SU-DHL-6 (cell line): ENCODE measurements around the gene UBASH3A.

Source experiments
- H2AFZ ChIP-seq: fragments of 200-600 bp; sonication (generic); 2 replicates; pipeline ENCODE4 v1.6.1; 2014; ENCODE audit warnings: low read depth, mild to moderate bottlenecking, moderate library complexity, mixed read lengths, antibody characterized with exemption, low read length; ENCODE audit not compliant: severe bottlenecking
- H3F3A ChIP-seq: fragments of 200-600 bp; shearing (Covaris generic); 2 replicates; pipeline ENCODE4 v1.6.0; 2016; ENCODE audit warnings: antibody characterized with exemption, mild to moderate bottlenecking; ENCODE audit not compliant: insufficient read depth
- H3K27ac ChIP-seq: fragments of 200-600 bp; sonication (generic); 2 replicates; pipeline ENCODE4 v1.5.1; 2016; ENCODE audit warnings: low read depth, mild to moderate bottlenecking, low read length, moderate library complexity, mixed read lengths
- H3K27me3 ChIP-seq: fragments of 200-600 bp; sonication (generic), shearing (Covaris generic); 2 replicates; pipeline ENCODE4 v1.6.0; 2014; ENCODE audit warnings: mild to moderate bottlenecking, low read length
- H3K36me3 ChIP-seq: fragments of 200-600 bp; sonication (generic); 2 replicates; pipeline ENCODE4 v1.6.1; 2014; ENCODE audit warnings: mild to moderate bottlenecking, low read length, mixed read lengths
- H3K4me2 ChIP-seq: fragments of 300-600, 200-600 bp; shearing (Covaris generic), sonication (generic); 2 replicates; pipeline ENCODE4 v1.6.0; 2014; ENCODE audit warnings: low read length, low read depth, mild to moderate bottlenecking; ENCODE audit not compliant: poor library complexity, severe bottlenecking
- H3K4me3 ChIP-seq: fragments of 200-600 bp; sonication (generic); 2 replicates; pipeline ENCODE4 v1.5.1; 2014; ENCODE audit warnings: antibody characterized with exemption, low read length, mild to moderate bottlenecking, mixed read lengths; ENCODE audit not compliant: insufficient read depth, poor library complexity, severe bottlenecking
- H3K79me2 ChIP-seq: fragments of 200-600 bp; sonication (generic); 2 replicates; pipeline ENCODE4 v1.6.1; 2014; ENCODE audit warnings: mild to moderate bottlenecking, low read length, moderate library complexity; ENCODE audit not compliant: insufficient read depth
- H3K9ac ChIP-seq: fragments of 200-600 bp; sonication (generic); 2 replicates; pipeline ENCODE4 v1.7.0; 2014; ENCODE audit warnings: mild to moderate bottlenecking, low read length
- H3K9me2 ChIP-seq: fragments of 200-600 bp; sonication (generic); replicated peaks from 2 replicates; pipeline ENCODE4 v1.6.1; 2014; ENCODE audit warnings: low read length; ENCODE audit not compliant: insufficient read depth
- H3K9me3 ChIP-seq: fragments of 200-600 bp; sonication (generic); 2 replicates; pipeline ENCODE4 v1.6.1; 2014; ENCODE audit warnings: low read length, mixed read lengths; ENCODE audit not compliant: insufficient read depth
- H4K20me1 ChIP-seq: fragments of 200-600 bp; sonication (generic); 2 replicates; pipeline ENCODE4 v1.6.1; 2014; ENCODE audit warnings: low read depth, mild to moderate bottlenecking, antibody characterized with exemption, low read length, moderate library complexity, mixed read lengths
- CTCF ChIP-seq: fragments of 200-600 bp; sonication (generic); IDR thresholded peaks from one replicate; pipeline ENCODE4 v1.5.1; 2017; ENCODE audit warnings: antibody characterized with exemption, mild to moderate bottlenecking, low read length, moderate library complexity; ENCODE audit not compliant: insufficient read depth, poor library complexity, severe bottlenecking
- EZH2phosphoT487 ChIP-seq: fragments of 200-600 bp; sonication (generic), shearing (Covaris generic); conservative IDR thresholded peaks from 2 replicates; pipeline ENCODE4 v1.6.1; 2018; ENCODE audit warnings: mild to moderate bottlenecking, antibody characterized with exemption, low read length, moderate library complexity, mixed read lengths

UBASH3A gene

GRCh38 chr21:42357307-42357706 lies 46.4 kb upstream of the UBASH3A start:
- Histone ChIP-seq H3K4me3 (no peak overlapping the region), H3K4me2 (no peak overlapping the region), H3K27me3 (no peaks in the 10 kb centered on the region), H3K27ac (no peak overlapping the region), H3F3A (no peaks in the 10 kb centered on the region), H3K9ac (no peak overlapping the region), H3K36me3 (no peaks in the 10 kb centered on the region), H2AFZ (no peak overlapping the region), H3K79me2 (no peaks in the 10 kb centered on the region), H3K9me3 (no peaks in the 10 kb centered on the region), H3K9me2 (no peaks in the 10 kb centered on the region), H4K20me1 (no peaks in the 10 kb centered on the region)
- TF ChIP-seq CTCF (no peak), EZH2phosphoT487 (no peak)

- H3K27ac ChIP-seq = no peak overlapping the region
- H3K9me3 ChIP-seq = no peaks in the 10 kb centered on the region
- no peak overlapping the region for H3K9ac ChIP-seq
- H3K4me3 ChIP-seq = no peak overlapping the region
- no peaks in the 10 kb centered on the region for H3K27me3 ChIP-seq
- TF ChIP-seq EZH2phosphoT487 (no peak), CTCF (no peak)
- H3K36me3 ChIP-seq = no peaks in the 10 kb centered on the region
- no peaks in the 10 kb centered on the region for H3F3A ChIP-seq
- no peaks in the 10 kb centered on the region for H3K9me2 ChIP-seq
- no peaks in the 10 kb centered on the region for H3K79me2 ChIP-seq
- H4K20me1 ChIP-seq = no peaks in the 10 kb centered on the region
- no peak overlapping the region for H3K4me2 ChIP-seq
- H2AFZ ChIP-seq = no peak overlapping the region
Observed at GRCh38 chr21:42358261-42358660, 45.4 kb upstream of the UBASH3A start.

- H3K9me2 ChIP-seq = no peaks in the 10 kb centered on the region
- no peaks in the 10 kb centered on the region for H3F3A ChIP-seq
- H4K20me1 ChIP-seq = no peaks in the 10 kb centered on the region
- no peak overlapping the region for H2AFZ ChIP-seq
- no peaks in the 10 kb centered on the region for H3K9me3 ChIP-seq
- H3K36me3 ChIP-seq = no peaks in the 10 kb centered on the region
- no peak overlapping the region for H3K4me3 ChIP-seq
- H3K27ac ChIP-seq = no peak overlapping the region
- H3K27me3 ChIP-seq = no peaks in the 10 kb centered on the region
- no peak overlapping the region for H3K4me2 ChIP-seq
- H3K79me2 ChIP-seq = no peaks in the 10 kb centered on the region
- H3K9ac ChIP-seq = no peak overlapping the region
- TF ChIP-seq CTCF = no peak
- no peak for TF ChIP-seq EZH2phosphoT487
Observed at GRCh38 chr21:42358937-42359336, 44.8 kb upstream of the UBASH3A start.

- Histone ChIP-seq H3K27ac (no peak overlapping the region), H3K79me2 (no peaks in the 10 kb centered on the region), H4K20me1 (no peaks in the 10 kb centered on the region), H3K9me3 (no peaks in the 10 kb centered on the region), H3K4me3 (no peak overlapping the region), H3K9ac (no peak overlapping the region), H3K36me3 (no peaks in the 10 kb centered on the region), H3K4me2 (no peak overlapping the region), H3F3A (no peaks in the 10 kb centered on the region), H2AFZ (no peak overlapping the region), H3K9me2 (no peaks in the 10 kb centered on the region), H3K27me3 (no peaks in the 10 kb centered on the region)
- no peak for TF ChIP-seq EZH2phosphoT487
- no peak for TF ChIP-seq CTCF
Observed at GRCh38 chr21:42360317-42360716, 43.4 kb upstream of the UBASH3A start.
